PC-9 (cell line): Measurements from ENCODE around the gene DTX1. TPM values are rescaled to one million over a fixed set of nuclear protein-coding genes. Genes with fewer than 3 reads are reported as not detected.

Source experiments
- BruUV-seq: library from RNA; stranded (reverse); fragments of 400-500 nt; replicated peaks from 2 replicates; lab custom pipeline; 2021; lab: Mats Ljungman, UMichigan
- CTCF ChIA-PET: fragments of 300-600 bp; sonication (Branson Sonifier 250); formaldehyde crosslinking; loops from one replicate; lab custom pipeline; 2022; ENCODE audit warnings: antibody characterized with exemption; lab: Charles Lee
- POLR2A ChIA-PET: fragments of 300-600 bp; sonication (Branson Sonifier 250); formaldehyde crosslinking; loops from one replicate; lab custom pipeline; 2022; ENCODE audit warnings: antibody characterized with exemption; ENCODE audit not compliant: unreplicated experiment; lab: Charles Lee
- DNase-seq, 2 experiments: peaks; one replicate each; pipeline versions ENCODE4 v3.0.0 to v3.0.0-alpha.2; 2015 to 2022; ENCODE audit warnings: mixed read lengths in 1 of 2
- H2AFZ ChIP-seq: fragments of 200-600 bp; sonication (generic); 2 replicates; pipeline ENCODE4 v1.8.1; 2017; ENCODE audit warnings: antibody characterized with exemption
- H3F3A ChIP-seq: fragments of 200-600 bp; sonication (generic); 2 replicates; pipeline ENCODE4 v1.8.1; 2017; ENCODE audit warnings: antibody characterized with exemption, mild to moderate bottlenecking, low read depth; ENCODE audit not compliant: insufficient read depth
- H3K27ac ChIP-seq: fragments of 200-600 bp; sonication (generic); 2 replicates; pipeline ENCODE4 v1.6.1; 2016; ENCODE audit warnings: mixed run types
- H3K27me3 ChIP-seq: fragments of 200-600 bp; sonication (generic); 2 replicates; pipeline ENCODE4 v1.6.1; 2016; ENCODE audit warnings: low read depth, mixed run types; ENCODE audit not compliant: insufficient read depth
- H3K36me3 ChIP-seq: fragments of 200-600 bp; sonication (generic); 2 replicates; pipeline ENCODE4 v1.6.1; 2016; ENCODE audit warnings: low read depth, mixed run types
- H3K4me1 ChIP-seq: fragments of 200-600 bp; sonication (generic); replicated peaks from 2 replicates; pipeline ENCODE4 v1.6.1; 2016; ENCODE audit warnings: mixed run types; ENCODE audit not compliant: insufficient read depth
- H3K4me2 ChIP-seq: fragments of 200-600 bp; sonication (generic); 2 replicates; pipeline ENCODE4 v1.6.1; 2017; ENCODE audit warnings: mixed run types
- H3K4me3 ChIP-seq: fragments of 200-600 bp; sonication (generic); 2 replicates; pipeline ENCODE4 v1.6.1; 2016; ENCODE audit warnings: mixed run types
- H3K79me2 ChIP-seq: fragments of 200-600 bp; sonication (generic); 2 replicates; pipeline ENCODE4 v1.6.1; 2017; ENCODE audit warnings: low read depth, mixed run types
- H3K9me2 ChIP-seq: fragments of 200-600 bp; sonication (generic); 2 replicates; pipeline ENCODE4 v1.8.1; 2017; ENCODE audit warnings: mild to moderate bottlenecking; ENCODE audit not compliant: insufficient read depth
- H3K9me3 ChIP-seq: fragments of 200-600 bp; sonication (generic); 2 replicates; pipeline ENCODE4 v1.8.1; 2016; ENCODE audit warnings: low read depth; ENCODE audit not compliant: insufficient read depth
- H4K20me1 ChIP-seq: fragments of 200-600 bp; sonication (generic); 2 replicates; pipeline ENCODE4 v1.8.1; 2017; ENCODE audit not compliant: insufficient read depth
- EZH2 ChIP-seq: fragments of 200-600 bp; sonication (generic); IDR thresholded peaks from 2 replicates; pipeline ENCODE4 v1.8.0; 2017; ENCODE audit warnings: antibody characterized with exemption, low read depth
- intact Hi-C: fragments of 100-400 bp; cut with micrococcal nuclease; formaldehyde crosslinking; loops from one replicate; pipeline ENCODE4 v1.10.0; 2022; ENCODE audit not compliant: unreplicated experiment
- total RNA-seq: library from RNA; stranded (reverse); gene quantifications from 2 replicates; pipeline ENCODE4 v1.2.3, GENCODE V29; 2021
- TF ChIP-seq, protein P1 (sequence below): fragments of 200-600 bp; sonication (generic); conservative IDR thresholded peaks from 2 replicates; pipeline ENCODE4 v1.6.1; 2017; ENCODE audit warnings: mixed run types, antibody characterized with exemption, mild to moderate bottlenecking, moderate library complexity

DTX1 gene
- total RNA-seq, 1 experiment from 2014 or later: 0.13 TPM

DNA sequence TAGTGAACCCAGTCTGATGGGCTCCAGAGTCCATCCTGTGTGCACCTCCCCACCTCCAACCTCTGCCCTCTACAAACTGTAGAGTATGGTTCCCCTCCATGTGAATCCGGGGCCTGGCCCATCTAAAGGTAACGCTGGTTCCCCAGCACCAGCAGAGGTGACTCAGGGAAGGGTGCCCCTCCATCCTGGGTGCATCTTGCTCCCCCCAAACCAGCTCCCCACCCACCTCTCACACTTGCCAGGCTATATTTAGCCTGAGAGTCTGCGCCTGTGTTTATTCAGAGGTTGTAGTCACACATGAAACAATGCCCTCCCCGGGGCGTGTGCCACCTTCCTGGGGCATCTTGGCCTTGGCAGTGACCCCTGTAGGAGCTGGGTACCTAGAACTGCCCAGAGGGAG lies 52.8 kb downstream of the DTX1 start:
- no peak for DNase-seq
- ChIA-PET CTCF (interaction anchor here (0.7 kb wide), 1 partner anchor 12 kb away, joined by 10 read pairs; no protein-coding TSS in a partner anchor), POLR2A (no interaction called here)
- Histone ChIP-seq H3K79me2 (no peaks in the 10 kb centered on the region), H3K9me2 (no peaks in the 10 kb centered on the region), H3K4me1 (no peaks in the 10 kb centered on the region), H3F3A (no peaks in the 10 kb centered on the region), H3K4me3 (no peak overlapping the region), H3K27ac (no peak overlapping the region), H3K4me2 (no peak overlapping the region), H3K9me3 (no peaks in the 10 kb centered on the region), H3K27me3 (no peaks in the 10 kb centered on the region), H4K20me1 (no peaks in the 10 kb centered on the region), H3K36me3 (no peaks in the 10 kb centered on the region), H2AFZ (no peak overlapping the region)
- intact Hi-C loops: no loop called here
- BruUV-seq: no TSS peak
- TF ChIP-seq EZH2: no peak
- TF ChIP-seq, protein P1, sequence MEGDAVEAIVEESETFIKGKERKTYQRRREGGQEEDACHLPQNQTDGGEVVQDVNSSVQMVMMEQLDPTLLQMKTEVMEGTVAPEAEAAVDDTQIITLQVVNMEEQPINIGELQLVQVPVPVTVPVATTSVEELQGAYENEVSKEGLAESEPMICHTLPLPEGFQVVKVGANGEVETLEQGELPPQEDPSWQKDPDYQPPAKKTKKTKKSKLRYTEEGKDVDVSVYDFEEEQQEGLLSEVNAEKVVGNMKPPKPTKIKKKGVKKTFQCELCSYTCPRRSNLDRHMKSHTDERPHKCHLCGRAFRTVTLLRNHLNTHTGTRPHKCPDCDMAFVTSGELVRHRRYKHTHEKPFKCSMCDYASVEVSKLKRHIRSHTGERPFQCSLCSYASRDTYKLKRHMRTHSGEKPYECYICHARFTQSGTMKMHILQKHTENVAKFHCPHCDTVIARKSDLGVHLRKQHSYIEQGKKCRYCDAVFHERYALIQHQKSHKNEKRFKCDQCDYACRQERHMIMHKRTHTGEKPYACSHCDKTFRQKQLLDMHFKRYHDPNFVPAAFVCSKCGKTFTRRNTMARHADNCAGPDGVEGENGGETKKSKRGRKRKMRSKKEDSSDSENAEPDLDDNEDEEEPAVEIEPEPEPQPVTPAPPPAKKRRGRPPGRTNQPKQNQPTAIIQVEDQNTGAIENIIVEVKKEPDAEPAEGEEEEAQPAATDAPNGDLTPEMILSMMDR: no peak

GRCh38 chr12:113109872-113110599 lies 53.5 kb downstream of the DTX1 start:
- Histone ChIP-seq H3K27ac (no peak overlapping the region), H3K9me2 (no peaks in the 10 kb centered on the region), H2AFZ (no peak overlapping the region), H3K4me2 (no peak overlapping the region), H3F3A (no peaks in the 10 kb centered on the region), H3K27me3 (no peaks in the 10 kb centered on the region), H3K9me3 (no peaks in the 10 kb centered on the region), H3K36me3 (no peaks in the 10 kb centered on the region), H3K4me1 (no peaks in the 10 kb centered on the region), H4K20me1 (no peaks in the 10 kb centered on the region), H3K79me2 (no peaks in the 10 kb centered on the region), H3K4me3 (no peak overlapping the region)
- CTCF ChIA-PET: no interaction called here
- POLR2A ChIA-PET: no interaction called here
- intact Hi-C loops: no loop called here
- no TSS peak for BruUV-seq
- TF ChIP-seq, protein P1: no peak
- no peak for TF ChIP-seq EZH2
- no peak for DNase-seq

DNA sequence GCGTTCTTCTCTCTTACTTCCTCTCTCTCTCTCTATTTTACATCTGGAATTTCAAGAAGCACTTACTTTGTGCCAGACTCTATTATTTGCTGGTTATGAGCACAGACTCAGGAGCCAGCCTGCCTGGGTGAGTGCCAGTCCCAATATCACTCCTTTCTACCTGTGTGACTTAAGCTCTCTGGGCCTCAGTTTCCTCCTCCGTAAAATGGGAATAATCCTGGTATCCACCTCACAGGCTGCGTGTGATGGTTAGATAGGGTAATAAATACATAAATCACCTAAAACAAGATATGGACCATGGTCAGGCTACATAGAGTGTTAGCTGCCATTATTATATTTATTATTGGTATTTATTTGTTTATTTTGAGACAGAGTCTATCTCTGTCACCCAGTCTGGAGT lies 54.7 kb downstream of the DTX1 start:
- H3K4me2 ChIP-seq: no peak overlapping the region
- H3K36me3 ChIP-seq: no peaks in the 10 kb centered on the region
- H2AFZ ChIP-seq: no peak overlapping the region
- intact Hi-C loops: no loop called here
- H3K9me2 ChIP-seq: no peaks in the 10 kb centered on the region
- no peaks in the 10 kb centered on the region for H3K9me3 ChIP-seq
- TF ChIP-seq, protein P1: no peak
- TF ChIP-seq EZH2: no peak
- no peaks in the 10 kb centered on the region for H3K4me1 ChIP-seq
- no peak overlapping the region for H3K27ac ChIP-seq
- H3K27me3 ChIP-seq: no peaks in the 10 kb centered on the region
- no peaks in the 10 kb centered on the region for H4K20me1 ChIP-seq
- no peak overlapping the region for H3K4me3 ChIP-seq
- no peak for DNase-seq
- no peaks in the 10 kb centered on the region for H3F3A ChIP-seq
- BruUV-seq: no TSS peak
- POLR2A ChIA-PET: no interaction called here
- CTCF ChIA-PET: no interaction called here
- no peaks in the 10 kb centered on the region for H3K79me2 ChIP-seq
